GM10847 (cell line): Measurements from ENCODE around the gene STPG4.

Experiments used
- POLR2A ChIP-seq: IDR thresholded peaks from 2 replicates; pipeline ENCODE4 v1.6.1; 2011; ENCODE audit not compliant: insufficient read length; ENCODE audit errors: extremely low read depth

The STPG4 gene

DNA sequence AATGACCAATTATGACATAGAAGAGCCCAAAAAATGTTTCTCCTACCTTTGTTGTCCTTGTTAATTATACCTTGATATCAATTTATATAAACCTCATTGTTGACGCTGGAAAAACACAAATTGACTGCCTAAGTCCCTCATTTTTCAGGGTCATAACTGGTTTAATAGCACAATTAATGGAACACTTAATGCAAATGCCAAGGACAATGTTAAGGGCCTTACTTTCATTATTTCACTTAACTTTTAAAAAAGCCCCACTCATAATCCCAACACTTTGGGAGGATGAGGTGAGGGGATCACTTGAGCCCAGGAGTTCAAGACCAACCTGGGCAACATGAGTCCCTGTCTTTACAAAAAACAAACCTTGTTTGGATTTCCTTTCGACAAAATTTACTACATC lies 3.5 kb upstream of the STPG4 start:
- no peak for TF ChIP-seq POLR2A

DNA sequence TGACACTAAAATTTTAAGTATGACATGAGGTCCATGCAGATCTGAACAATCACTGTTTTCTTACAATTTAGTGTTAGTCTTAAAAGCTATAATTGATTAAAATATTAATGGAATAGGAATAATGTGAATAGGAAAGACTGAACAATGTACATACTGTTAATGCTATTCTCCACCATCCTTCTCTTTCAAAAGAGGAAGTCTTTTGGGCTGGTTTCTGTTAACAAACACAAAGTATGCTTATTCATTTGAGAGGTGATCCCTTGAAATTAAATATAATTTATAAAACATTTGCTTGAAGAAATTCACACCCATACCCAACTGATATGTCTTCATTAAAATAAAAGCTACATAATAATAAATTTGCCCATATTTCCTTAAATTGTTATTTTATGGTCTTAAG lies 2.3 kb downstream of the STPG4 start:
- TF ChIP-seq POLR2A: no peak

GRCh38 chr2:47150175-47150574 lies 4.9 kb downstream of the STPG4 start:
- TF ChIP-seq POLR2A: no peak

DNA sequence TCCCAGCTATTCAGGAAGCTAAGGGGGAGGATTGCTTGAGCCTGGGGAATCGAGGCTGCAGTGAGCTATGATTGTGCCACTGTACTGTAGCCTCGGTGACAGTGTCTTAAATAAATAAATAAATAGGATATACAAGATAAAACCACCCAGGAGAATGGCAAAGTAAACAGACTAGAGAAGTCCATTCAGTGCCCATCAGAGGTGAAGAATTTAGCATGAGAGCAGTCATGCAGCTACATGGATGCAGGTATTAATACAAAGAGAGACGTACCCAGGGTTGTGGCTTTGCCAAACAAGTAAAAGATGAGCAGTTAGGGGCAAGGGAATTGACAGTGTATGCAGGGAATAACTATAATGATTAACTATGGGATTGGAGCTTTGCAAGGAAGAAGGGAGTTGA lies 8.1 kb downstream of the STPG4 start:
- TF ChIP-seq POLR2A: no peak

DNA sequence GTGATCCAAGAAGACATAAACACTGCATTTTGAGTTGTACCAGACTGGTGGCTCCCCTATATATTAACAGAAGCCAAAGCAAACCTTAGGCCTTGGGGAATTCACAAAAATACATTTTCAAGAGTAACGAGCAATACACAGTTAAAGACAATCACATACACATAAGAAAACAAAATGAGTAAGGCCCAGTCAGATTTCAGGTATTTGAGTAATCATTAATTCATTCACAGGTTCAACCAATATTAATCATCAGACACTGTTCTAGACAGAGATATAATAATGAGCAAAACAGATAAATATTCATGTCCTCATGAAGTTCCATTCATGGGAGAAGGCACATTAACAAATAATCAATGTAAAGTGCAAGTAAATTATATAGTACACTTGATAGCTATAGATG lies 9.6 kb downstream of the STPG4 start:
- TF ChIP-seq POLR2A: no peak

DNA sequence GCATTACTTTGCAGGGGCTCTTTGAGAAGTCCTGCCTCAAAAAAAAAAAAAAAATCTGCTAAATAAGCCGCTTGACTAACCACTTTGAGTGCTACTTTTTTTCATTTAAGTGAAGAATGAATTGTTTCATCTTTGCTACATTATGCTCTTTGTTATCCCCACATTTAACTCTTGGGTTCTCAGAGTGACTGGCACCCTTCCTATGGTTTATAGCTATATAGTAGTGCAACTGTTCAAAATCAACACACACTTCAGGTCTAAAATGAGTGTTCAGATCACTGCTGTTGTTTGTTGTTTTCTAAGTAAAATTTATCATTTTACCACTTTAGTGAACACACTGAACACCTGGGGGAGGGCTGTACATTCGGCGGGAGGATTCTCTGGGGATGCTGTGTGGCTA lies 13.6 kb downstream of the STPG4 start:
- no peak for TF ChIP-seq POLR2A

- TF ChIP-seq POLR2A: no peak
These were observed 20.6 kb downstream of the STPG4 start for GRCh38 chr2:47134386-47135090.

- no peak for TF ChIP-seq POLR2A
These were observed 22.1 kb downstream of the STPG4 start for GRCh38 chr2:47133046-47133445.

DNA sequence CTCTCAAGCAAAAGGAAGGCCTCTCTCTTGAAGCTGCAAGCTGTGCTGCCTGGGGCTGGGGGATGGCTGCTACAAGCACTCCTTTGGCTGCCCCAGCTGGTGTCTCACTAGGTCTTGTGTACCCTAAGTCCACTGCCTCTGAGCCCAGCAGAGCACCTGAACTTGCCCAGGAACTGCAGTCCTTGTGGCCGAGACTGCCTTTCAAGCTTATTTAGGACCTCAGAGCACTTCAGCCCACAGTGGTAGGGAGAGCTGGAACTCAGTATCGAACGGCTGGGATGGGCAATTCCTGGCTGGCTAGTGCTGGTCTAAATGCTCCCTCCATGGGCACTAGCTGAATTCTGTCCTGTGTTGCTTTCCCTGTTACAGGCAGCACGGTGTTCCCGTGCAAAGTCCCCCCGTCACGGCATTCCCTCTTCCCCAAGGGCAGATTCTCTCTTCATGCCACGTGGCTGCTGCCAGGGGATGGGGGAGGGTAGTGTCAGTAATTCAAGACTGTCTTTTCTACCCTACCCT lies 25.9 kb downstream of the STPG4 start:
- TF ChIP-seq POLR2A: no peak

DNA sequence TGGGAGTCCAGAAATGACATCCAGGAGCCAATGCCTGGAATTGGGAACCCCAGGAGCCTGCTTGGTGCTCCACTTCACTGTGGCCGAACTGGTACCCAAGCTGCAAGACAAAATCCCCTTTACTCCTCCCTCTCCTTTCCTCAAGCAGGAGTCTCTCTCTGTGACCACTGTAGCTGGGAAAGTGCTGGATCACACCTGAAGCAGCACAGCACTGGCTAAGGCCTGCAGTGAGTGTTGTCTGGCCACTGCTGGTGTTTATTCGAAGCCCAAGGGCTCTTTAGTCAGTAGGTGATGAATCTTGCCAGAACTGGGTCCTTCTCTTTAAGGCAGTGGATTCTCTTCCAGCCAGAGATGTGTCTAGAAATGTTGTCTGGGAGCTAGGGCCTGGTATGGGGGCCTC lies 26.4 kb downstream of the STPG4 start:
- no peak for TF ChIP-seq POLR2A

DNA sequence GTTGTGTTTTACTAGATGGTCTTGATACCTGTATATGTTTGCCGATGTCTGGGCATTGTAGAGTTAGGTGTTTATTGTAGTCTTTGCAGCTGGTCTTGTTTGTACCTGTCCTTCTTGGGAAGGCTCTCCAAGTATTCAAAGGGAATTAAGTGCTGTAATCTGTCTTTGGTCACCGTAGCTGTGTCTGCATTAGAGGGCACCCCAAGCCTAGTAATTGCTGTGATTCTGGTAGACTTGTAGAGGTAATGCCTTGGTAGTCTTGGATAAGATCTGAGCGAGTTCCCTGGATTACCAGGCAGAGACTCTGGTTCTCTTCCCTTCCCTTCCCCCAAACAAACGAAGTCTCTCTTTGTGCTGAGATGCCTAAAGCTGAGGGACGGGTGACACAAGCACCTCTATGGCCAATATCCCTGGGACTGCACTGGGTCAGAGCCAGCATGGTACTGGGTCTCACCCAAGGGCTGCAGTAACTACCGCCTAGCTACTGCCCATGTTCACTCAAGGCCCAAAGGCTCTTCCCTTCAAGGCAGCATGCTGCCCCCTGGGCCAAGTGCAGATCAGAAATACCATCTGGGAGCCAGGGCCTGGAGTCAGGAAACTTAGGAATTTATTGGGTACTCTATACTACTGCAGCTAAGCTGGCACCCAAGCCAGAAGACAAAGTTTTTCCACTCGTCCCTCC lies 27.1 kb downstream of the STPG4 start:
- no peak for TF ChIP-seq POLR2A

DNA sequence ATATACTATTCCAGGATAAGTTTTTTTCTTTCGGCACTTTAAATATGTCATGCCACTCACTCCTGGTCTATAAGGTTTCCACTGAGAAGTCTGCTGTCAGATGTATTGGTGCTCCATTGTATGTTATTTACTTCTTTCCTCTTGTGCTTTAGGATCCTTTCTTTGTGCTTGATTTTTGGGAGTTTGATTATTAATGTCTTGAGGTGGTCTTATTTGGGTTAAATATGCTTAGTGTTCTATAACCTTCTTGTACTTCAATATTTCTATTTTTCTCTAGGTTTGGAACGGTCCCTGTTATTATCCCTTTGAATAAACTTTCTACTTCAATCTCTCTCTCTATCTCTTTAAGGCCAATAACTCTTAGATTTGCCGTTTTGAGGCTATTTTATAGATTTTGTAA lies 28.3 kb downstream of the STPG4 start:
- no peak for TF ChIP-seq POLR2A

- TF ChIP-seq POLR2A: no peak
These were observed 36.1 kb downstream of the STPG4 start for GRCh38 chr2:47119001-47119400.

- TF ChIP-seq POLR2A: no peak
These were observed 36.5 kb downstream of the STPG4 start for GRCh38 chr2:47118581-47118980.

- no peak for TF ChIP-seq POLR2A
These were observed 42.3 kb downstream of the STPG4 start for GRCh38 chr2:47112665-47113435.

GRCh38 chr2:47109680-47110079 lies 45.4 kb downstream of the STPG4 start:
- no peak for TF ChIP-seq POLR2A
